ENCODE results near the gene TAOK1. TPM values are rescaled to one million over a fixed set of nuclear protein-coding genes. Genes with fewer than 3 reads are reported as not detected.

The TAOK1 gene
- total and polyA plus RNA-seq, 9 of the 15 experiments (the other 6 are each of a cell fraction or from before 2014, with no cell fraction given) = 3.2 to 33.1 (median 16.5) TPM

- TF ChIP-seq, protein P1, sequence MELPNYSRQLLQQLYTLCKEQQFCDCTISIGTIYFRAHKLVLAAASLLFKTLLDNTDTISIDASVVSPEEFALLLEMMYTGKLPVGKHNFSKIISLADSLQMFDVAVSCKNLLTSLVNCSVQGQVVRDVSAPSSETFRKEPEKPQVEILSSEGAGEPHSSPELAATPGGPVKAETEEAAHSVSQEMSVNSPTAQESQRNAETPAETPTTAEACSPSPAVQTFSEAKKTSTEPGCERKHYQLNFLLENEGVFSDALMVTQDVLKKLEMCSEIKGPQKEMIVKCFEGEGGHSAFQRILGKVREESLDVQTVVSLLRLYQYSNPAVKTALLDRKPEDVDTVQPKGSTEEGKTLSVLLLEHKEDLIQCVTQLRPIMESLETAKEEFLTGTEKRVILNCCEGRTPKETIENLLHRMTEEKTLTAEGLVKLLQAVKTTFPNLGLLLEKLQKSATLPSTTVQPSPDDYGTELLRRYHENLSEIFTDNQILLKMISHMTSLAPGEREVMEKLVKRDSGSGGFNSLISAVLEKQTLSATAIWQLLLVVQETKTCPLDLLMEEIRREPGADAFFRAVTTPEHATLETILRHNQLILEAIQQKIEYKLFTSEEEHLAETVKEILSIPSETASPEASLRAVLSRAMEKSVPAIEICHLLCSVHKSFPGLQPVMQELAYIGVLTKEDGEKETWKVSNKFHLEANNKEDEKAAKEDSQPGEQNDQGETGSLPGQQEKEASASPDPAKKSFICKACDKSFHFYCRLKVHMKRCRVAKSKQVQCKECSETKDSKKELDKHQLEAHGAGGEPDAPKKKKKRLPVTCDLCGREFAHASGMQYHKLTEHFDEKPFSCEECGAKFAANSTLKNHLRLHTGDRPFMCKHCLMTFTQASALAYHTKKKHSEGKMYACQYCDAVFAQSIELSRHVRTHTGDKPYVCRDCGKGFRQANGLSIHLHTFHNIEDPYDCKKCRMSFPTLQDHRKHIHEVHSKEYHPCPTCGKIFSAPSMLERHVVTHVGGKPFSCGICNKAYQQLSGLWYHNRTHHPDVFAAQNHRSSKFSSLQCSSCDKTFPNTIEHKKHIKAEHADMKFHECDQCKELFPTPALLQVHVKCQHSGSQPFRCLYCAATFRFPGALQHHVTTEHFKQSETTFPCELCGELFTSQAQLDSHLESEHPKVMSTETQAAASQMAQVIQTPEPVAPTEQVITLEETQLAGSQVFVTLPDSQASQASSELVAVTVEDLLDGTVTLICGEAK (IDR thresholded peaks at IDR 0.05) = no peak
- TF ChIP-seq, protein P1 (CRISPR knock-in tag; IDR thresholded peaks at IDR 0.05) = no peak
- TF ChIP-seq EP300 (IDR thresholded peaks at IDR 0.05; ENCODE audit: low read length) = 0 out of 2 replicates have a peak, but pooled peaks have one; percentile 10
- peak; percentile 58; the same call in 1 of the 2 replicates for TF ChIP-seq SMARCE1 (IDR thresholded peaks at IDR 0.05)
- peak; percentile 57 for TF ChIP-seq HMGN3 (IDR thresholded peaks at IDR 0.05; ENCODE audit: borderline replicate concordance, extremely low read depth, insufficient read length, low read depth, low read length)
- peak; percentile 44 for TF ChIP-seq KDM5B (IDR thresholded peaks at IDR 0.05; ENCODE audit: insufficient replicate concordance, low read depth, low read length)
- peak; percentile 45 for TF ChIP-seq RBFOX2 (IDR thresholded peaks at IDR 0.05; ENCODE audit: low read depth, low read length)
- TF ChIP-seq HSF4 (CRISPR knock-in tag; IDR thresholded peaks at IDR 0.05; ENCODE audit: borderline replicate concordance) = no peak
- TF ChIP-seq RB1 (IDR thresholded peaks at IDR 0.05; ENCODE audit: low read depth) = peak; percentile 96
- peak; percentile 54 for TF ChIP-seq CREM (IDR thresholded peaks at IDR 0.05; ENCODE audit: low read depth)
- TF ChIP-seq, protein P2, sequence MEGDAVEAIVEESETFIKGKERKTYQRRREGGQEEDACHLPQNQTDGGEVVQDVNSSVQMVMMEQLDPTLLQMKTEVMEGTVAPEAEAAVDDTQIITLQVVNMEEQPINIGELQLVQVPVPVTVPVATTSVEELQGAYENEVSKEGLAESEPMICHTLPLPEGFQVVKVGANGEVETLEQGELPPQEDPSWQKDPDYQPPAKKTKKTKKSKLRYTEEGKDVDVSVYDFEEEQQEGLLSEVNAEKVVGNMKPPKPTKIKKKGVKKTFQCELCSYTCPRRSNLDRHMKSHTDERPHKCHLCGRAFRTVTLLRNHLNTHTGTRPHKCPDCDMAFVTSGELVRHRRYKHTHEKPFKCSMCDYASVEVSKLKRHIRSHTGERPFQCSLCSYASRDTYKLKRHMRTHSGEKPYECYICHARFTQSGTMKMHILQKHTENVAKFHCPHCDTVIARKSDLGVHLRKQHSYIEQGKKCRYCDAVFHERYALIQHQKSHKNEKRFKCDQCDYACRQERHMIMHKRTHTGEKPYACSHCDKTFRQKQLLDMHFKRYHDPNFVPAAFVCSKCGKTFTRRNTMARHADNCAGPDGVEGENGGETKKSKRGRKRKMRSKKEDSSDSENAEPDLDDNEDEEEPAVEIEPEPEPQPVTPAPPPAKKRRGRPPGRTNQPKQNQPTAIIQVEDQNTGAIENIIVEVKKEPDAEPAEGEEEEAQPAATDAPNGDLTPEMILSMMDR (IDR thresholded peaks at IDR 0.05 in 2 of 3, conservative IDR thresholded peaks at IDR 0.05 in 1 of 3; ENCODE audit: insufficient read depth in 2 of 3, low read depth in 1 of 3, low read length in 3 of 3) = peak; percentile 93 to 98 (median 95)
- peak; percentile 19; the same call in 1 of the 2 replicates for TF ChIP-seq SP1 (CRISPR knock-in tag; IDR thresholded peaks at IDR 0.05)
- no peak for TF ChIP-seq ATF1 (CRISPR knock-in tag; IDR thresholded peaks at IDR 0.05)
- peak; percentile 46; the same call in 1 of the 2 replicates for TF ChIP-seq ATF1 (tag; IDR thresholded peaks at IDR 0.05)
- TF ChIP-seq KLF16 (IDR thresholded peaks at IDR 0.05) = peak; percentile 63; the same call in 1 of the 2 replicates
- TF ChIP-seq YY1 (IDR thresholded peaks at IDR 0.05; ENCODE audit: borderline replicate concordance in 1 of 3, control insufficient read depth in 1 of 3, extremely low read depth in 1 of 3, insufficient read depth in 3 of 3, insufficient read length in 1 of 3, insufficient replicate concordance in 2 of 3, low read depth in 1 of 3, low read length in 2 of 3) = peak in 2 of 3 experiments; percentile 42 to 45
Measured at GRCh38 chr17:29591737-29592608, 201.8 kb downstream of the TAOK1 start (continued).

Measured in K562 (cell line).